HG02981 (cell line): ENCODE results near the gene DIPK1A.

Source experiments
- ATAC-seq: cut with Tn5 transposase; IDR thresholded peaks from one replicate; pipeline ENCODE4 v1.9.1; 2021; ENCODE audit warnings: mild to moderate bottlenecking, moderate library complexity; ENCODE audit not compliant: unreplicated experiment

DIPK1A gene

GRCh38 chr1:92881391-92881790 is 79.9 kb downstream of the DIPK1A start:
- ATAC-seq: no peak

GRCh38 chr1:92879316-92879968 is 81.8 kb downstream of the DIPK1A start:
- ATAC-seq: no peak

DNA sequence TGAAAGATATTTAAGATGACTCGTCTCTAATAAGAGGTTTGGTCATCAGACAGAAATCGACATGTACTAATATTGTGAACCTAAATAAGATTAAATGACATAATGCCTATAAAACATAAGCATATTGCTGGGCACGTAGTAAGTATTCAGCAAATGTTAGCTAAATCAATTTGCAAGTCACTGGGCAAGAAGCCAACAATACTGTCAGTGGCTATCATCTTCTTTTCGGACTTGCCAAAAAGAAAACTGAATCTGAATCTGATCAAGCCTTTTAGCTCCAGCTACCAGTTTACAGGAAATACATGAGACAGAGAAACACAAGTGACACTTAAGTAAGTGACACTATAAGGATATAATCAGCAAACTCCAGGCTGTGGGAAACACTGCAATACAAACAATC is 83.5 kb downstream of the DIPK1A start:
- ATAC-seq: no peak

DNA sequence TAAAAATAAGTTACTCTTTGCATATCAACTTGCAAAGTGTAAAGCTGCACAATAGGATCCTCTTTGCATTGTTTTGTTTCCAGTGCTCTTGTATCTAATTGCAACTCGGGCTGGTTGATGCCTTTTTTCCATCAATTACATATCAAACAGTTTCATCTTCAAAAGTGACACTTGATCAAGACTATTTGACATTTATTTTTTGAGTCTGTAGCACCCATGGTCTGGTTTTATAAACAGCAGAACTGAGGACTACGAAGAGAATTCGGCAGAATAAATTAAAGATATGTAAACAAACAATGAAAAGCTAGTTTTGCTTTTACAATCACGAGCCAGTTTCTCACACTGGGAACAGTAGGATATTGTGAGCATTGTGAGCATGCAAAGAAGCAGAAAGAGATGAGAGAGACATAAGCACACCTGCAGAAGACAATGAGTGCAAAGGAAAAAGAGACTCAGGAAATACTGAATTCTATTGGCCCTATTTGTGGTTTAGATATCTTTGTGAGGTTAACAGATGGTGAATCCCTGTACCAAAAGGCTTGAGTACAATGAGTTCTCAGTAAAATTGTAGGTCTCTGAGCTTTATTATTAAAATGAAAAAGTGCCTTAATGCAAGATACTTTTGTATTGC is 84.1 kb downstream of the DIPK1A start:
- no peak for ATAC-seq

DNA sequence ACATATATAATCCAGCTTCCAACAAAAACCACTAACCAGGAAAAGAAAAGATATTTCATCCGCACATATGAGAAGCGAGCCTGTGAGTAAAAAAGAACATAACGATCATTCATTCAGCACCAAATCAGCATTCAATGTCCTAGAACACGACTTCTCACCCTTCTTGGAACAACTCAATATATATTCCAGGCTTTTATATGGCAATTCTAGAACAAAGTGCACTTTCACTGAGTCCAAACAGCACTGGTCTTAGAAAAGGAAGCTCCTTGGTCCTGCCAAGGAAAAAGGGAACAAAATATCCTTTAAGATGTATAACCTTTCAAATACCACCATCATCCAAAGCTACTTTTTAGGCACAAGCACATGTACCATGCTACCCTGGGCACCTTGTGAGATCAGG is 84.9 kb downstream of the DIPK1A start:
- no peak for ATAC-seq

- no peak for ATAC-seq
These were observed 86.3 kb downstream of the DIPK1A start for GRCh38 chr1:92874987-92875386.

DNA sequence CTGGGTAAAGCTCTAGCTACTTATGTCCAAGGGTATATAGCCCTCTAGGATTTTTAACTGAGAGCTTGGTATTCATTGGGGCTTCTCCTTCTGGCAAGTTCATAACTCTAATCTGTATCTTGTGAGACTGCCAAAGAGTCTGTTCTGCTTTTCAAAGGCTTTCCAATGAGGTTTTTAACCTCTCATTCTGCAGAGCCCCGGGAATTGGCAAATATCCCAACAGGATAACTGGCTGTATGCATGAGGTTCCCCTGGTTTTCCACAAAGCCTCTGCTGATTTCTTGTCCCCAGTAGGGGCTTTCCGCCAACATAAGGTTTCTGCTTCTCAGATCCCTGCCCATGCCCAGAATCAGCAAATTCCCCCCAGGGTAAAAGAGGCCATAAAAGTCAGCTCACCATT is 88.5 kb downstream of the DIPK1A start:
- ATAC-seq: no peak

- ATAC-seq: no peak
These were observed 90.7 kb downstream of the DIPK1A start for GRCh38 chr1:92870591-92870990.

GRCh38 chr1:92864131-92864530 is 97.1 kb downstream of the DIPK1A start:
- no peak for ATAC-seq

GRCh38 chr1:92862605-92863004 is 98.7 kb downstream of the DIPK1A start:
- ATAC-seq: no peak

DNA sequence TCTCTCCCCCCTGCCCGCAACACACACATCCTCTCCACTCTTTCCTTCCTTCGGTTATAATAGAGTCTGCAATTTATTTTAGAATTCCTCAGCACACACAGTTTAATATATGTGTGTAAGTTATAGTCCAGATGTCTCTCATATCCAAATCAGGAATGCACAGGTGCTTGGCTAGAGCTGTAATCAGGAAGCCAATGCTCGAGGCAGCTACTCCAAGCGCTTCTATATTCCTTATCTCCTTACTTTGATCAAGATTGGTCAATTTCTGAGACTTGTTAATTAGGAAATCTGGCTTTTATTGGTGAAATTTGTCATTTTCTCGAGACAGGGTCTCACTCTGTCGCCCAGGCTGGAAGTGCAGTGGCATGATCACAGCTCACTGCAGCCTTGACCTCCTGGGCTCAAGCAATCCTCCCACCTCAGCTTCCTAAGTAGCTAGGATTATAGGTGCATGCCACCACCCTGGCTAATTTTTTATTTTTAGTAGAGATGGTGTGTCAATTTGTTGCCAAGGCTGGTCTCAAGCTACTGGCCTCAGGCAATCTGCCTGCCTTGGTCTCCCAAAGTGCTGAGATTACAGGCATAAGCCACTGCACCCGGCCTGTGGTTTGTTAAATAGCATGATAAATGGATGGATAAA is 101.7 kb downstream of the DIPK1A start:
- ATAC-seq: no peak

DNA sequence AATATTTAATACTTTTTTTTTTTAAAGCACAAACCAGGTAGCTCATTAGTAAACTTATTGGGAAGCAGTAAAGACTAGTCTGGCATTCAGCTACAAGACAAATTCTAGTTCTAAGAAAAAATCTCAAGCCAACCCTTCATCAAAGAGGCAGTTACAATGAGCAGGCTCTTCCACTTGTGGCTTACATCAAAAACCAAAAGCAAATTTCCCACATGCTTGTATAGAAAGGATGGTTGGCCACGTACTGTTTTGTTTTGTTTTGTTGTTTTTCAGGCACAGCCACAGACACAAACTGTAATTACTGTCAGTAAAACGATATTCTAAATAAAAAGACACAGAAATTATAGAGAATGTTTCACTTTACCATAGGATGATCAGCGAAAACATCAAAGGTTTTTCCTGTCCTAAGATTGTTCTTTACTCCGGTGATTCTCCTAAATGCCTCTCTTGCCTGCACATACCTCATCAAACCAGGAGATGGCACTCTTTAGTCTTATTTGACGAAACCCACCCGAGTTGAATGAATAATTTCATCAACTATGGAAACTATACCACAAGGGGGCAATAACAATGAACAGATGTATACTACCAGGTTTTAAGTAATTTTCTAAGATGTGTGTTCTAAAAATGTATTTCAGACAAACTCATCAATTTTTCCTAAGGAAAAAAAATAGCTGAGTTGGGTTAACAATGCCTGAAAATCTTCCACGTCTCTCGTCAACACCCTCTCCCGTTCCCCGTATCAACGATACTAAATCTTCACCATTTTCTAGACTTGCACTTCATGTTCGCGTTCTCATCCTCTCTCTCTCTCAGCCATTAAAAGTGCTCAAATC is 102.5 kb downstream of the DIPK1A start:
- peak; percentile 73 for ATAC-seq

GRCh38 chr1:92857817-92858216 is 103.4 kb downstream of the DIPK1A start:
- ATAC-seq: no peak

GRCh38 chr1:92855236-92855635 is 106.0 kb downstream of the DIPK1A start:
- ATAC-seq: no peak

DNA sequence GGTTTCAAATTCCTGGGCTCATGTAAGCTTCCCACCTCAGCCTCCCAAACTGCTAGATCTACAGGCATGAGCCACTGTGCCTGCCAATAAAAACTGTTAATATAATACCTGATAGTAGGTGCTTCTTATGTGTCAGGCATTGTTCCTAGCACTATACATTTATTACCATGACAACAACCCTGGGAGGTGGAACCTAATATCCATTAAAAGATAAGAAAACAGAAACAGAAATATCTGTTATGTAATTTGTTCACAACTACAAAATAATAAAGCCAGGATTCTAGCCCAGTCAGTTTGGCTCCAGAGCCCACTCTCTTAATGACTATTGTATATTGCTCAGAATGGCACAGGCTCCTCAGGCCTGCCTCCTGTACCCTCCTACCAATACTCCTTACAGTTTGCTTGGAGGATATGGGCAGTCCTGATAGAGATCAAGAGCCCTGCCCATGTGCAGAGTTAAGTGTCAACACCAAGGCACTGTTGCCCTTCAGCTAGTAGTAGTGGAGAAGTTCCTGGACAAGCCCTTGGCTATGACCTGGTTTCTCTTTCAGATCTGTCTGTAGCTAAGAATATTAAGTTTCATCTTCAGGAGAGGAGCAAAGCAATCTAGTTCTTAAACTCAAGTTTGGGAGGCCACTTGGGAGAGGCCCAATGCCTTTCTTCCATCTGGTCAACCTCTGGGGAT is 107.0 kb downstream of the DIPK1A start:
- ATAC-seq: no peak

GRCh38 chr1:92853299-92853698 is 108.0 kb downstream of the DIPK1A start:
- ATAC-seq: no peak

- no peak for ATAC-seq
These were observed 109.5 kb downstream of the DIPK1A start for GRCh38 chr1:92851729-92852128.

- no peak for ATAC-seq
These were observed 111.2 kb downstream of the DIPK1A start for GRCh38 chr1:92850019-92850418.

GRCh38 chr1:92848201-92848600 is 113.1 kb downstream of the DIPK1A start:
- ATAC-seq: no peak

- no peak for ATAC-seq
These were observed 115.4 kb downstream of the DIPK1A start for GRCh38 chr1:92845908-92846307.

DNA sequence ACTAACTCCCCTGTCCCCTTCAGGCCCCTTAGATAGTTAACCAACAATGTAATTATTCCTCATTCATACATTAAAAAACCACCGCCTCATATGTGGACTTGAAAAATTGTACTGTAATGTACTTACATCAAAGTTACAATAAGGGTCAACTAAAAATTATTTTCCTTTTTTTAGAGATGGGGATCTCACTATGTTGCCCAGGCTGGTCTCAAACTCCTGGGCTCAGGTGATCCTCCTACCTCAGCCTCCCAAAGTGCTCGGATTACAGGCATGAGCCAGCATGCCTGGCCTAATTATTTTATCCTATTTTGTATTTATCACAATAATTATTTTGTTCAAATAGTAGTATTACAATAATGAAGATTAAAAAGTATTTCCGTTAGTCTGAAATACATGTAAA is 116.8 kb downstream of the DIPK1A start:
- ATAC-seq: no peak
